GM12875 (cell line): ENCODE measurements around the gene TRPC3.

Experiments
- H3K4me3 ChIP-seq: one replicate; pipeline ENCODE4 v1.5.1; 2011; ENCODE audit warnings: low read depth, low read length, control low read depth
- TF ChIP-seq, protein P1 (sequence below): IDR thresholded peaks from 2 replicates; pipeline ENCODE4 v1.5.1; 2011; ENCODE audit warnings: low read depth, mild to moderate bottlenecking, control low read depth, inconsistent platforms, low read length, moderate library complexity, borderline replicate concordance; ENCODE audit not compliant: insufficient read depth

The TRPC3 gene

GRCh38 chr4:121951521-121952110 is at the start of gene TRPC3:
Gene TRPC3 (minus strand): TSS chr4:121952060. CDS start chr4:121951680, 380 bp downstream.
- TF ChIP-seq, protein P1, sequence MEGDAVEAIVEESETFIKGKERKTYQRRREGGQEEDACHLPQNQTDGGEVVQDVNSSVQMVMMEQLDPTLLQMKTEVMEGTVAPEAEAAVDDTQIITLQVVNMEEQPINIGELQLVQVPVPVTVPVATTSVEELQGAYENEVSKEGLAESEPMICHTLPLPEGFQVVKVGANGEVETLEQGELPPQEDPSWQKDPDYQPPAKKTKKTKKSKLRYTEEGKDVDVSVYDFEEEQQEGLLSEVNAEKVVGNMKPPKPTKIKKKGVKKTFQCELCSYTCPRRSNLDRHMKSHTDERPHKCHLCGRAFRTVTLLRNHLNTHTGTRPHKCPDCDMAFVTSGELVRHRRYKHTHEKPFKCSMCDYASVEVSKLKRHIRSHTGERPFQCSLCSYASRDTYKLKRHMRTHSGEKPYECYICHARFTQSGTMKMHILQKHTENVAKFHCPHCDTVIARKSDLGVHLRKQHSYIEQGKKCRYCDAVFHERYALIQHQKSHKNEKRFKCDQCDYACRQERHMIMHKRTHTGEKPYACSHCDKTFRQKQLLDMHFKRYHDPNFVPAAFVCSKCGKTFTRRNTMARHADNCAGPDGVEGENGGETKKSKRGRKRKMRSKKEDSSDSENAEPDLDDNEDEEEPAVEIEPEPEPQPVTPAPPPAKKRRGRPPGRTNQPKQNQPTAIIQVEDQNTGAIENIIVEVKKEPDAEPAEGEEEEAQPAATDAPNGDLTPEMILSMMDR: 0 out of 2 replicates have a peak, but pooled peaks have one; percentile 5
- peak within 1 kb of the TSS; percentile 50 for H3K4me3 ChIP-seq

DNA sequence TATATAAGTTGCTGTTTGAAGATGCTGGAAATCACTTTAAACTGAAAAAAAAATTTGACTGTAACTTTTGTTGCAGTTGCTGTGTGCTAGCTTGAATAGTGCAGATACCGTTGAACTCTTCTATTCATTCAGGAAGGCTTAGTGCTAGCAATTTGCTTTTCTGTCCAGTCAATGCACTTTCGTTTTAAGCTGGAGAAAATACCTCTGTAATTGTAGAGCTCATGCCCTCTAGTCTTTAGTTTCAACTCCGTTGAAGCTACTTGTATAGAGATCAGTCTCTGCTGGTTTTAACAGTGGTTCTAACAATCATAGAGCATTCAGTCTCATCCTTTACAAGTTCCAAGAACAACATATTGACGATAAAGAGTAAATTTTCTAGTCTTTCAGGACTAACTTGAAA is 49.0 kb upstream of the TRPC3 start:
- TF ChIP-seq, protein P1: no peak
- H3K4me3 ChIP-seq: no peak overlapping the region

GRCh38 chr4:121998024-121998423 is 46.2 kb upstream of the TRPC3 start:
- no peak overlapping the region for H3K4me3 ChIP-seq
- TF ChIP-seq, protein P1: no peak

GRCh38 chr4:121995790-121996537 is 44.1 kb upstream of the TRPC3 start:
- H3K4me3 ChIP-seq: no peak overlapping the region
- TF ChIP-seq, protein P1: no peak

DNA sequence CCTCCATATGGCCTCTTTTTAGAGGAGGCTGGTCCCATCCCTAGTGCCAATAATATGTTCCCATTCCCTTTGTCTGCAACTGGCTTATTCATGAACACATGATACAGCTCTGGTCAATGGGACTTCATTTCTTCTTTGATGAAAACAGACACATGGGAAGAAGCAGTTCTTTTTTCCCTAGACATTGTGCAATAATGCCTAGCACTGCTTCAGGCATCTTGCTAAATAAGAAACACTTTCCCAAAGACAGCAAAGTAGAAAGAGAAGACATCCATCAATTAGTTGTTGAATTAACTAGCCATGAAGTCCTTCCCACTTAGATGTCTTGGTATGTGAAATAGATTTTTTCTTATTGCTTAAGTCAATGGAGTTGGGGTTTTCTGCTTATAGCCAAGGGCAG is 40.1 kb upstream of the TRPC3 start:
- TF ChIP-seq, protein P1: no peak
- H3K4me3 ChIP-seq: no peak overlapping the region

DNA sequence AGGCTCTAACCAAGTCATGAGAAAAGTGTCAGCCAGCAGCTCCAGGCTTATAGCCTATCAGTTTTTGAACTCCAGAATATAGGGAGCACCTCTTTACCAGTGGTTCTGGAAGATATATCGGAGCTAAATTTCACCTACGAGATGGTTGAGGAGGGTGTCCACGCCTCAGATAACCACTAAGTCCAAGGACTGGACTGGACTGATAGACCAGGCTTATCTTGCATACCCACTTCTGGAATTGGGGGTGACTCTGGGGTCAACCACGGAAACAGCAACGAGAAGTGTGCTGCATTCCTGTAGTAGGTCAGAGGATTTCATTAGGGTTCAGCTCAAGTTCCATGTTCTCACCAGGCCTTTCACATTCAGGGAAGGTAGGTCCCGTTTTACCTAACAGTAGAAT is 38.6 kb upstream of the TRPC3 start:
- no peak overlapping the region for H3K4me3 ChIP-seq
- TF ChIP-seq, protein P1: no peak

GRCh38 chr4:121989715-121990114 is 37.9 kb upstream of the TRPC3 start:
- TF ChIP-seq, protein P1: no peak

More at GRCh38 chr4:121989715-121990114, 37.9 kb upstream of the TRPC3 start:
- H3K4me3 ChIP-seq: no peak overlapping the region
